HG03565 (cell line): ENCODE measurements around the gene HIBCH.
A peak's percentile ranks its signal among the peaks of the same experiment; 100 is the strongest.

Experiments used
- ATAC-seq: cut with Tn5 transposase; IDR thresholded peaks from one replicate; pipeline ENCODE4 v1.9.1; 2021; ENCODE audit warnings: mild to moderate bottlenecking, moderate library complexity; ENCODE audit not compliant: unreplicated experiment

The HIBCH gene

GRCh38 chr2:190199109-190199508, 120.5 kb downstream of the HIBCH start:
- ATAC-seq: no peak

- no peak for ATAC-seq
Observed at GRCh38 chr2:190197143-190197720, 122.4 kb downstream of the HIBCH start.

- no peak for ATAC-seq
Observed at GRCh38 chr2:190190507-190191162, 129.0 kb downstream of the HIBCH start.

- ATAC-seq: no peak
Observed at GRCh38 chr2:190188289-190188688, 131.3 kb downstream of the HIBCH start.

- no peak for ATAC-seq
Observed at GRCh38 chr2:190186238-190186637, 133.4 kb downstream of the HIBCH start.

- no peak for ATAC-seq
Observed at GRCh38 chr2:190185380-190185779, 134.2 kb downstream of the HIBCH start.

- ATAC-seq: no peak
Observed at GRCh38 chr2:190184460-190184859, 135.2 kb downstream of the HIBCH start.

GRCh38 chr2:190183539-190183938, 136.1 kb downstream of the HIBCH start:
- no peak for ATAC-seq

- peak; percentile 24 for ATAC-seq
Observed at GRCh38 chr2:190182071-190182524, 137.5 kb downstream of the HIBCH start.

GRCh38 chr2:190181123-190181669, 138.4 kb downstream of the HIBCH start:
- no peak for ATAC-seq

- ATAC-seq: peak; percentile 66
Observed at GRCh38 chr2:190180313-190181122, 139.1 kb downstream of the HIBCH start.

GRCh38 chr2:190179754-190180312, 139.8 kb downstream of the HIBCH start:
- no peak for ATAC-seq

GRCh38 chr2:190178066-190178722, 141.4 kb downstream of the HIBCH start:
- no peak for ATAC-seq

GRCh38 chr2:190177249-190178040, 142.2 kb downstream of the HIBCH start:
- no peak for ATAC-seq

- no peak for ATAC-seq
Observed at GRCh38 chr2:190173392-190173791, 146.2 kb downstream of the HIBCH start.

GRCh38 chr2:190170673-190171072, 149.0 kb downstream of the HIBCH start:
- ATAC-seq: no peak

- no peak for ATAC-seq
Observed at GRCh38 chr2:190169221-190170072, 150.2 kb downstream of the HIBCH start.

GRCh38 chr2:190167702-190168101, 151.9 kb downstream of the HIBCH start:
- no peak for ATAC-seq

GRCh38 chr2:190165491-190165890, 154.1 kb downstream of the HIBCH start:
- ATAC-seq: no peak
